ENCODE results near the gene SMAD2.

DNA sequence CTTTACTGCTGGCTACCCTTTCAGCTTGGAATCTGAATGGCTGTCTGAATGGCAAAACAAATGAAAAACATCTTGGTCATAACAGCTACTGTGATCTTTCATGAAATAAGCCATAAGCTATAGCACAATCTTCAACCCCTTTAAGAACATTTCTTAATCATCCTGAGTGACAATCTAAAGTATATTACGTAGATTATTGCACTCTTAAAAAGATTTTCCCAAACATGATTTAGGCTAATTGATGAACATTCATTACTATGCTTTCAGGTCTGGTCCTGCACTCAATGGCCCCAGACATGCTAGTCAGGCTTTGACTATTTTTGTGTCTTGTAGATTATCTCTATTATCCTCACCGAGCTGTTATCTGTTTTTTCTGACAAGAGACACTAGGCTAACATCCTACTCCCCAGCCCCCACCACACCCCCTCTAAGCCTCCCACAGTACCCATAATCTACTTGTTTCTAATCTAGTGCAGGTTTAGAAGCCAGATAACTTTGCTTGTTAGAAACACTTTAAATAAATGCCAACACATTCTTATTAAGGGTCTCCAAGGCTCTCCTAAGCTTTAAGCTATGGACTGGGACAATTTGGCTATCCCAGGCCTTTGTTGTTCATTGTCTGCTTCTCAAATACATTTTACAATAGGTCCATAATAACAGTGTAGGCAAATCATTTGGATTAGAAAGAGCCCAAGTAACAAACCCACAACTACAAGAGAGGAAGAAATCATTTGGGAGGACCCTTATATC lies 4.2 kb downstream of the SMAD2 start:
- TF ChIP-seq, protein P1, sequence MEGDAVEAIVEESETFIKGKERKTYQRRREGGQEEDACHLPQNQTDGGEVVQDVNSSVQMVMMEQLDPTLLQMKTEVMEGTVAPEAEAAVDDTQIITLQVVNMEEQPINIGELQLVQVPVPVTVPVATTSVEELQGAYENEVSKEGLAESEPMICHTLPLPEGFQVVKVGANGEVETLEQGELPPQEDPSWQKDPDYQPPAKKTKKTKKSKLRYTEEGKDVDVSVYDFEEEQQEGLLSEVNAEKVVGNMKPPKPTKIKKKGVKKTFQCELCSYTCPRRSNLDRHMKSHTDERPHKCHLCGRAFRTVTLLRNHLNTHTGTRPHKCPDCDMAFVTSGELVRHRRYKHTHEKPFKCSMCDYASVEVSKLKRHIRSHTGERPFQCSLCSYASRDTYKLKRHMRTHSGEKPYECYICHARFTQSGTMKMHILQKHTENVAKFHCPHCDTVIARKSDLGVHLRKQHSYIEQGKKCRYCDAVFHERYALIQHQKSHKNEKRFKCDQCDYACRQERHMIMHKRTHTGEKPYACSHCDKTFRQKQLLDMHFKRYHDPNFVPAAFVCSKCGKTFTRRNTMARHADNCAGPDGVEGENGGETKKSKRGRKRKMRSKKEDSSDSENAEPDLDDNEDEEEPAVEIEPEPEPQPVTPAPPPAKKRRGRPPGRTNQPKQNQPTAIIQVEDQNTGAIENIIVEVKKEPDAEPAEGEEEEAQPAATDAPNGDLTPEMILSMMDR (IDR thresholded peaks at IDR 0.05; ENCODE audit: insufficient read depth, low read depth, low read length) = no peak
- no peak for TF ChIP-seq EZH2 (IDR thresholded peaks at IDR 0.05; ENCODE audit: insufficient read depth, low read length)

Data from astrocyte (in vitro differentiated cells and primary cell).